Dermis microvascular lymphatic vessel endothelial cell (primary cell): ENCODE results near the gene NECTIN1. TPM values are rescaled to one million over a fixed set of nuclear protein-coding genes. Genes with fewer than 3 reads are reported as not detected.

Experiments used
- DNase-seq, 2 donors: peaks; one replicate each; pipeline versions ENCODE4 v3.0.0 to v3.0.0-alpha.2; 2010; ENCODE audit warnings: low read depth in 2 of 2
- total RNA-seq: library from RNA; depleted of rRNA; stranded (reverse); fragments of >200 nt; gene quantifications from 2 replicates; pipeline ENCODE4 v1.2.1, GENCODE V29; 2014

NECTIN1 gene
- total RNA-seq, 1 donor from 2014 or later, result 5.4 TPM

- no peak for DNase-seq
Observed at GRCh38 chr11:119713359-119714040, 15.5 kb downstream of the NECTIN1 start.

- DNase-seq, result no peak
Observed at GRCh38 chr11:119712459-119713358, 16.3 kb downstream of the NECTIN1 start.

- DNase-seq, result no peak
Observed at GRCh38 chr11:119712006-119712405, 17.0 kb downstream of the NECTIN1 start.

- no peak for DNase-seq
Observed at GRCh38 chr11:119711476-119711875, 17.5 kb downstream of the NECTIN1 start.

DNA sequence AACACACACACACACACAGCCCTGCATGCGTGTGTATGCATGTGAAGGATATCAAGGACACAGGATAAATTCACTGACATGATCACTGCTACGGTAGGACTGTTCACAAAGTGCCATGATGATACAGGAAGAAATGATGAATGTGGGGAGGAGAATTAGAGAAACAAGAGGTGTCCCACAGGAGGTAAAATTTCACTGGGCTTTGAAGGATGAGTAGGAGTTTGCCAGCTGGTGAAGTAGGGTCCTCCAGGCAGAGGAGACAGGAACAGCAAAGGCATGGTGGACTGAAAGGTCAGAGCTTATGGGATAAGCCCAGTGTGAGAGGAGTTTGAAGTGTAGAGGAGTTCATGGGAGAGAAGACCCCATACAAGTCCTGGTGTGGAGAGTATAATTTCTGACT is 18.6 kb downstream of the NECTIN1 start:
- no peak for DNase-seq

GRCh38 chr11:119709638-119710346 is 19.2 kb downstream of the NECTIN1 start:
- no peak for DNase-seq

DNA sequence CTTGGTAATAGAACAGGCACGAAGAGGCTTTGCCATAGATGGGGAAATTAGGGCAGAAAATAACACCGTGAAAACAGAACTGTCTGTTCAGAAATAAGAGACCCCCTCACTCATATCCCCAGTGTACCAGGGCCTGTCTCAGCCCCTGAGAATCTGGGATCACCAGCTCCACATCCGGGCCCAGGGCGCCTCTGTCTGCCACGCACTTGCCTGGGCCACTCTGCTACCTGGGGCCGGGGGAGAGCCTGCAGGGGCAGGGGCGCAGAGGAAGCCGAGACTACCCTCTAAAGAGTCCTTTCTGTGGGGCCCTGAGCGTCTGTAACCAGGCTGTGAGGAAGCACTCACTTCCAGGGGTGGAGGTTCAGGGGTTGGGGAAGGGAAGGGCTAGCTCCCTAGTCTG is 19.8 kb downstream of the NECTIN1 start:
- DNase-seq, result no peak

- DNase-seq, result no peak
Observed at GRCh38 chr11:119708384-119708783, 20.6 kb downstream of the NECTIN1 start.

- no peak for DNase-seq
Observed at GRCh38 chr11:119706887-119707286, 22.1 kb downstream of the NECTIN1 start.

DNA sequence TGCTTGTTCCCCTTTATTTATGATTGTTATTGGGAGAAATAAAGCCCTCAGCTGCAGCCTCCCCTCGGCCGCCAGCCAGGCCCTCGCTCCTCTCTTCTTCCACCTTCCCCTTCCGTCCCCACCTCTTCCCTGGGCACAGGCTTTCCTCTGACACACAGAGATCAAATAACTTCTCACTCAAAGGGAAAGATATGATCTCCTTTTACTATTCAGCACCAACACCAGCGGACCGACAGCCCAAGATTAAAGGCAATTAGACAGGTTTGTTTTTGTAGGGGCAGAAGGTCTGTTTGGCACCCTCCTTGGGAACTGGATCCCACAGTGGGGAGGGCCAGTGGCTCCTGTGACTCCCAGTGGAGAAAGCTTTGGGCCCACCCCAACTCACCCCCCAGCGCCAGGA is 23.0 kb downstream of the NECTIN1 start:
- no peak for DNase-seq

DNA sequence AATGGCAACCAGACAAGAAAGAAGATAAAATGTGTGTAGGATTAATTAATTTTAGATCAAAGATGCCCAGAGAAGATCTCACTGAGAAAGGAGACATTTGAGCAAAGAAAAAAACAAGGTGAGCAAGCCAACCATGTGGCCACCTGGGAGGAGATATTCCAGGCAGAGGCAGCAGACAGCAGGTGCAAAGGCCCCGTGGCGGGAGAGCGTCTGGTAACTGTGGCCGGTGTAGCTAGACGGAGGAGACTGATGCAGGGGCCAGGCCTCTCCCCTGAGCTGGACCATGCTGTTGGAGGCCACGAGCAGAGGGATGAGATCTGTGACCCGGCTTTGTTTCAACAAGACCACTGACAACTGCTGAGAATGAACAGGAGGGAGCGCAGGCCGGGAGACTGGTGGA is 23.6 kb downstream of the NECTIN1 start:
- DNase-seq, result no peak

DNA sequence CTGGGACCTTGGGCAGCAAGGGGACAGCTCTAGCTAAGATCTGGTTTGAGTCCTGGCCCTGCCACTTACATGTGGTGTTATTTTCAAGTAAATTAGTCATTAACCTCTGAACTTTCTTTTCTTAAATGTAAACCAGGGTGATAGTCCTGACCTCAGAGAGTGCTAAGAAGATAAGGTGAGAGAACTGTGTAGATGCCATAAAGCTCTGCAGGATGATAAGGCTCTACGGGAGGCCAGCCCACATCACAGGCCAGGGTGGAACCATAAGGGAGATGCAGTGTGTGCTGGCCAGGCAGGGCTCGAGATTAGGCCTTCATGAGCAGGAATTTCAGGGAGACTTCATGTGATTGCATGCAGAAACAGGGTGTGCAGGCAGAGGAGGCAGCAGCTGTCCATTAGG is 24.2 kb downstream of the NECTIN1 start:
- no peak for DNase-seq

- DNase-seq, result no peak
Observed at GRCh38 chr11:119701591-119702549, 27.1 kb downstream of the NECTIN1 start.

- no peak for DNase-seq
Observed at GRCh38 chr11:119700536-119701346, 28.3 kb downstream of the NECTIN1 start.

DNA sequence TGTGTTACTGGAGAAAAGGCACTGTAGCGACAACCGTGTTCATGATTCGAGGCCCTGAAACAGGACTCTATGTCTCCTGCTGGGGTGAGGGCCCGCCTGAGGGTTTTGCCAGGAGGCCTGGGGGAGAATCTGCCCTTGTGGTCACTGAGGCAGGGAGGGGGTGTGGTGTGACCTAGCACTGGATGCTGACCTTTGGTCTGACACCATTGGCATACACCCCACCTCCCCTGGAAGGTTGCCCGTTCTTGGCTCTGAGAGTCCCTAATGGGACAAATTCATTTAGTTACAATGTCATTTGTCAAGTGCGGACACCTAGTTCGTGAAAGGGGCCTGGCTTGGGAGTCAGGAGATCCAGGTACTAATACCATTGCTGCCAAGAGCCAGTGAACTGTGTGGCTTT is 29.0 kb downstream of the NECTIN1 start:
- no peak for DNase-seq

GRCh38 chr11:119699227-119699626 is 29.8 kb downstream of the NECTIN1 start:
- no peak for DNase-seq

DNA sequence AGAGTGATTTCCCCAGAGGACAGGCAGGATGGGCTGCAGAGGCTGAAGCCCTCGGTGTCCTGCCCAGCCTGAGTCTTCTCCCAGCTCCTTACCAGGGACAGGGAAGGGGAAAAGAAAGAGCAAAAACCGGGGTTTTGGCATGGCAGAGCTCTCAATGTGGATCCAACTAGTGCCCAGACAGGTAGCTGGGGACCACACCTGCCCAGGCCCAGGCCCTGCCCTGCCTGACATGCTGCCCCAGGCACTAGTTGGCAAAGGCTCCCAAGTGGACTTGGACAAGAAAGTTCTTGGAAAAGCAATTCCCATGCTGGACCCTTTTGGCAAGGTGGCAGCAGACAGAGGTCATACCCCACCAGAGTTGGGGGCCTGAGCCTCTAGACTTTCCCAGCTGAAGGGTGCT is 31.1 kb downstream of the NECTIN1 start:
- DNase-seq, result no peak

- no peak for DNase-seq
Observed at GRCh38 chr11:119697445-119697844, 31.6 kb downstream of the NECTIN1 start.

- DNase-seq, result no peak
Observed at GRCh38 chr11:119696378-119697222, 32.4 kb downstream of the NECTIN1 start.
